SK-N-SH (cell line): ENCODE data around the gene PSD2. TPM values are rescaled to one million over a fixed set of nuclear protein-coding genes. Genes with fewer than 3 reads are reported as not detected.

Source experiments
- CTCF ChIA-PET: fragments of 300-600, 350-600 bp; formaldehyde crosslinking; extraction: SDS; loops from one replicate; lab custom pipeline; 2021; lab: Yijun Ruan, JAX
- POLR2A ChIA-PET: fragments of 350-600 bp; sonication (Branson Sonifier 250); formaldehyde crosslinking; extraction: SDS; loops from one replicate; lab custom pipeline; 2020; ENCODE audit warnings: antibody characterized with exemption, inconsistent platforms; lab: Yijun Ruan, JAX
- DNase-seq: peaks from one replicate; pipeline ENCODE4 v3.0.0; 2012
- H2AFZ ChIP-seq: fragments of 200-600 bp; sonication (generic); 2 replicates; pipeline ENCODE4 v1.8.1; 2016; ENCODE audit warnings: antibody characterized with exemption, mild to moderate bottlenecking, low read depth
- H3F3A ChIP-seq: fragments of 200-600 bp; sonication (generic); replicated peaks from 2 replicates; pipeline ENCODE3; 2016; ENCODE audit warnings: antibody characterized with exemption, mild to moderate bottlenecking; ENCODE audit not compliant: insufficient read depth
- H3K27ac ChIP-seq, 2 experiments: fragments of 200-500 bp in 1 of 2; fragments of 200-600 bp in 1 of 2; sonication (Bioruptor generic) in 1 of 2; sonication (generic), shearing (Covaris generic) in 1 of 2; 2 replicates each; pipeline versions ENCODE4 v1.5.1 to v1.6.1; 2014 to 2016; ENCODE audit warnings: low read depth in 2 of 2, inconsistent platforms in 1 of 2, low read length in 1 of 2, mild to moderate bottlenecking in 1 of 2, mixed read lengths in 1 of 2
- H3K27me3 ChIP-seq: fragments of 200-600 bp; sonication (generic), shearing (Covaris generic); 2 replicates; pipeline ENCODE4 v1.6.1; 2016; ENCODE audit warnings: mixed run types; ENCODE audit not compliant: insufficient read depth
- H3K36me3 ChIP-seq, 2 experiments: fragments of 200-500 bp in 1 of 2; fragments of 200-600 bp in 1 of 2; sonication (Bioruptor generic) in 1 of 2; sonication (generic) in 1 of 2; replicated peaks in 1 of 2; 2 replicates each; pipeline versions ENCODE3 to v1.5.1; 2014 to 2016; ENCODE audit warnings: low read length in 1 of 2, mild to moderate bottlenecking in 1 of 2; ENCODE audit not compliant: insufficient read depth in 2 of 2, control insufficient read depth in 1 of 2
- H3K4me1 ChIP-seq, 2 experiments: fragments of 200-500 bp in 1 of 2; fragments of 200-600 bp in 1 of 2; sonication (Bioruptor generic) in 1 of 2; sonication (generic), shearing (Covaris generic) in 1 of 2; 2 replicates each; pipeline versions ENCODE4 v1.5.1 to v1.6.1; 2014 to 2016; ENCODE audit warnings: low read depth in 1 of 2, low read length in 1 of 2, mixed run types in 1 of 2; ENCODE audit not compliant: insufficient read depth in 2 of 2, control insufficient read depth in 1 of 2
- H3K4me2 ChIP-seq: fragments of 200-600 bp; sonication (generic), shearing (Covaris generic); 2 replicates; pipeline ENCODE4 v1.6.1; 2017; ENCODE audit warnings: mixed run types
- H3K4me3 ChIP-seq, 2 experiments: fragments of 200-500 bp in 1 of 2; fragments of 200-600 bp in 1 of 2; sonication (Bioruptor generic) in 1 of 2; sonication (generic), shearing (Covaris generic) in 1 of 2; 2 replicates each; pipeline versions ENCODE4 v1.5.1 to v1.8.1; 2014 to 2016; ENCODE audit warnings: low read depth in 2 of 2, inconsistent platforms in 1 of 2, low read length in 1 of 2, mild to moderate bottlenecking in 1 of 2, mixed read lengths in 1 of 2, moderate library complexity in 1 of 2
- H3K79me2 ChIP-seq: fragments of 200-600 bp; sonication (generic); 2 replicates; pipeline ENCODE4 v1.8.1; 2017; ENCODE audit warnings: mild to moderate bottlenecking; ENCODE audit not compliant: insufficient read depth
- H3K9ac ChIP-seq: fragments of 200-600 bp; sonication (generic); 2 replicates; pipeline ENCODE4 v1.6.1; 2017; ENCODE audit warnings: mixed run types
- H3K9me2 ChIP-seq: fragments of 200-600 bp; sonication (generic); 2 replicates; pipeline ENCODE4 v1.6.1; 2017; ENCODE audit warnings: mixed run types
- H3K9me3 ChIP-seq: fragments of 200-600 bp; sonication (generic); 2 replicates; pipeline ENCODE4 v1.6.1; 2017; ENCODE audit warnings: mixed run types, mild to moderate bottlenecking, moderate library complexity
- H4K20me1 ChIP-seq: fragments of 200-600 bp; sonication (generic); 2 replicates; pipeline ENCODE4 v1.6.1; 2017; ENCODE audit warnings: mild to moderate bottlenecking, mixed run types; ENCODE audit not compliant: insufficient read depth
- FOSL2 ChIP-seq: IDR thresholded peaks from 2 replicates; pipeline ENCODE4 v1.4.0; 2012; ENCODE audit warnings: low read depth, mild to moderate bottlenecking, moderate library complexity, borderline replicate concordance
- FOXJ3 ChIP-seq: sonication (generic); formaldehyde crosslinking; IDR thresholded peaks from 2 replicates; pipeline ENCODE4 v1.5.1; 2020; ENCODE audit warnings: mild to moderate bottlenecking, missing genetic modification reagents
- JUND ChIP-seq: IDR thresholded peaks from 2 replicates; pipeline ENCODE4 v1.4.0; 2012
- MEF2A ChIP-seq: IDR thresholded peaks from 2 replicates; pipeline ENCODE4 v1.4.0; 2012; ENCODE audit warnings: low read depth, borderline replicate concordance
- NRF1 ChIP-seq: IDR thresholded peaks from 2 replicates; pipeline ENCODE4 v1.6.1; 2012; ENCODE audit warnings: low read depth, mild to moderate bottlenecking, low read length
- POLR2AphosphoS5 ChIP-seq: IDR thresholded peaks from 2 replicates; pipeline ENCODE4 v1.6.1; 2012; ENCODE audit warnings: low read depth, low read length
- RAD21 ChIP-seq: IDR thresholded peaks from 2 replicates; pipeline ENCODE4 v1.6.1; 2012; ENCODE audit warnings: mild to moderate bottlenecking, low read length
- RCOR1 ChIP-seq: fragments of 150-350 bp; IDR thresholded peaks from 2 replicates; pipeline ENCODE4 v1.6.1; 2017; ENCODE audit warnings: antibody characterized with exemption, low read length
- RFX5 ChIP-seq: IDR thresholded peaks from 2 replicates; pipeline ENCODE4 v1.6.1; 2012; ENCODE audit warnings: mild to moderate bottlenecking, improper control_type of control experiment, low read length
- RXRA ChIP-seq: IDR thresholded peaks from 2 replicates; pipeline ENCODE4 v1.4.0; 2012; ENCODE audit warnings: low read depth, mild to moderate bottlenecking, borderline replicate concordance
- SIN3A ChIP-seq: IDR thresholded peaks from 2 replicates; pipeline ENCODE4 v1.6.1; 2012; ENCODE audit warnings: low read depth, mild to moderate bottlenecking, low read length, moderate library complexity, borderline replicate concordance
- TAF1 ChIP-seq: IDR thresholded peaks from 2 replicates; pipeline ENCODE4 v1.6.1; 2012; ENCODE audit warnings: low read depth, mild to moderate bottlenecking, low read length, moderate library complexity, borderline replicate concordance
- WGBS: methylation state at CpG from one replicate; pipeline ENCODE4 v1.1.6; 2017; ENCODE audit warnings: low lambda C conversion rate; 5-methylcytosine and 5-hydroxymethylcytosine counted together
- polyA plus RNA-seq, 3 experiments: library from polyadenylated mRNA; depleted of rRNA; stranded (reverse); fragments of >200 nt; gene quantifications; 2 replicates each; pipeline ENCODE4 v1.2.3, GENCODE V29; 2012
- TF ChIP-seq, protein P1 (sequence below): IDR thresholded peaks from 2 replicates; pipeline ENCODE4 v1.4.0; 2012; ENCODE audit warnings: low read depth
- TF ChIP-seq, protein P2 (sequence below): fragments of 200-600 bp; sonication (generic); IDR thresholded peaks from 2 replicates; pipeline ENCODE4 v1.6.1; 2017; ENCODE audit warnings: antibody characterized with exemption, mild to moderate bottlenecking, moderate library complexity
- TF ChIP-seq, protein P3 (sequence below): fragments of 150-350 bp; IDR thresholded peaks from 2 replicates; pipeline ENCODE4 v1.6.1; 2016; ENCODE audit warnings: mild to moderate bottlenecking, low read depth, low read length
- TF ChIP-seq, protein P4 (sequence below): IDR thresholded peaks from 2 replicates; pipeline ENCODE4; 2012

Gene PSD2
- polyA plus RNA-seq, 1 of the 3 experiments (the other 2 are of a cell fraction), result 0.15 TPM

DNA sequence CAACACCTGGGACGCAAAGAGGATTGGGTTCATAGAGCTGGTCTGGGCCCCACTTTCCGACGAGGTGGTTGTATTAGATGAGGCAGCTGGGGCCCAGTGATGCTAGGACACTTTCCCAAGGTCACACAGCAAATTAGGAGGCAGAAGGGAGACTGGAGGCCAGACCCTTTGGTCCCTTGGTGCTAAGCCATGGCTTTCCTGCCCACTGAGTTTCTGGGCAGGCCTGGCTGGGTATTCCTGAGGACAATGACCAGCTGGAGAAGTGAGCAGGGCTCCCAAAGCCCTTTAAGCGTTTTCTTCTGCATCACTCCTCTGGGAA lies 66.2 kb downstream of the PSD2 start:
- no peak for DNase-seq
- no peaks in the 10 kb centered on the region for H3K79me2 ChIP-seq
- no peak overlapping the region for H3K4me3 ChIP-seq
- no peak overlapping the region for H3K4me2 ChIP-seq
- POLR2A ChIA-PET, result no interaction called here
- H3K4me1 ChIP-seq, result peaks cover 0 to 2% of the 10 kb centered on the region in 2 experiments; a peak in 1 of 4 replicates
- no peaks in the 10 kb centered on the region for H4K20me1 ChIP-seq
- H3K9ac ChIP-seq, result no peak overlapping the region
- CTCF ChIA-PET, result interaction anchor here (0.8 to 17.2 kb wide), 11 partner anchors 9 to 139 kb away, joined by 3 to 225 read pairs (median 8); no protein-coding TSS in a partner anchor
- H3K9me3 ChIP-seq, result no peaks in the 10 kb centered on the region
- H3K27me3 ChIP-seq, result no peaks in the 10 kb centered on the region
- H3F3A ChIP-seq, result no peaks in the 10 kb centered on the region
- no peaks in the 10 kb centered on the region for H3K36me3 ChIP-seq
- H3K27ac ChIP-seq, result no peak overlapping the region
- no peak overlapping the region for H2AFZ ChIP-seq
- no peaks in the 10 kb centered on the region for H3K9me2 ChIP-seq
- 90% methylated on average over 4 of the region's 4 CpGs for WGBS
- no peak for TF ChIP-seq SIN3A
- TF ChIP-seq RCOR1, result no peak
- TF ChIP-seq TAF1, result no peak
- no peak for TF ChIP-seq FOSL2
- TF ChIP-seq JUND, result no peak
- TF ChIP-seq NRF1, result no peak
- TF ChIP-seq, protein P1, sequence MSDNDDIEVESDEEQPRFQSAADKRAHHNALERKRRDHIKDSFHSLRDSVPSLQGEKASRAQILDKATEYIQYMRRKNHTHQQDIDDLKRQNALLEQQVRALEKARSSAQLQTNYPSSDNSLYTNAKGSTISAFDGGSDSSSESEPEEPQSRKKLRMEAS, result no peak
- TF ChIP-seq MEF2A, result no peak
- TF ChIP-seq RFX5, result no peak
- no peak for TF ChIP-seq POLR2AphosphoS5
- TF ChIP-seq FOXJ3 (CRISPR knock-in tag), result no peak
- TF ChIP-seq, protein P2, sequence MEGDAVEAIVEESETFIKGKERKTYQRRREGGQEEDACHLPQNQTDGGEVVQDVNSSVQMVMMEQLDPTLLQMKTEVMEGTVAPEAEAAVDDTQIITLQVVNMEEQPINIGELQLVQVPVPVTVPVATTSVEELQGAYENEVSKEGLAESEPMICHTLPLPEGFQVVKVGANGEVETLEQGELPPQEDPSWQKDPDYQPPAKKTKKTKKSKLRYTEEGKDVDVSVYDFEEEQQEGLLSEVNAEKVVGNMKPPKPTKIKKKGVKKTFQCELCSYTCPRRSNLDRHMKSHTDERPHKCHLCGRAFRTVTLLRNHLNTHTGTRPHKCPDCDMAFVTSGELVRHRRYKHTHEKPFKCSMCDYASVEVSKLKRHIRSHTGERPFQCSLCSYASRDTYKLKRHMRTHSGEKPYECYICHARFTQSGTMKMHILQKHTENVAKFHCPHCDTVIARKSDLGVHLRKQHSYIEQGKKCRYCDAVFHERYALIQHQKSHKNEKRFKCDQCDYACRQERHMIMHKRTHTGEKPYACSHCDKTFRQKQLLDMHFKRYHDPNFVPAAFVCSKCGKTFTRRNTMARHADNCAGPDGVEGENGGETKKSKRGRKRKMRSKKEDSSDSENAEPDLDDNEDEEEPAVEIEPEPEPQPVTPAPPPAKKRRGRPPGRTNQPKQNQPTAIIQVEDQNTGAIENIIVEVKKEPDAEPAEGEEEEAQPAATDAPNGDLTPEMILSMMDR, result no peak
- TF ChIP-seq, protein P3, sequence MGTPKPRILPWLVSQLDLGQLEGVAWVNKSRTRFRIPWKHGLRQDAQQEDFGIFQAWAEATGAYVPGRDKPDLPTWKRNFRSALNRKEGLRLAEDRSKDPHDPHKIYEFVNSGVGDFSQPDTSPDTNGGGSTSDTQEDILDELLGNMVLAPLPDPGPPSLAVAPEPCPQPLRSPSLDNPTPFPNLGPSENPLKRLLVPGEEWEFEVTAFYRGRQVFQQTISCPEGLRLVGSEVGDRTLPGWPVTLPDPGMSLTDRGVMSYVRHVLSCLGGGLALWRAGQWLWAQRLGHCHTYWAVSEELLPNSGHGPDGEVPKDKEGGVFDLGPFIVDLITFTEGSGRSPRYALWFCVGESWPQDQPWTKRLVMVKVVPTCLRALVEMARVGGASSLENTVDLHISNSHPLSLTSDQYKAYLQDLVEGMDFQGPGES, result no peak
- no peak for TF ChIP-seq RAD21
- TF ChIP-seq, protein P4, sequence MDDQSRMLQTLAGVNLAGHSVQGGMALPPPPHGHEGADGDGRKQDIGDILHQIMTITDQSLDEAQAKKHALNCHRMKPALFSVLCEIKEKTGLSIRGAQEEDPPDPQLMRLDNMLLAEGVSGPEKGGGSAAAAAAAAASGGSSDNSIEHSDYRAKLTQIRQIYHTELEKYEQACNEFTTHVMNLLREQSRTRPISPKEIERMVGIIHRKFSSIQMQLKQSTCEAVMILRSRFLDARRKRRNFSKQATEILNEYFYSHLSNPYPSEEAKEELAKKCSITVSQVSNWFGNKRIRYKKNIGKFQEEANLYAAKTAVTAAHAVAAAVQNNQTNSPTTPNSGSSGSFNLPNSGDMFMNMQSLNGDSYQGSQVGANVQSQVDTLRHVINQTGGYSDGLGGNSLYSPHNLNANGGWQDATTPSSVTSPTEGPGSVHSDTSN, result no peak
- TF ChIP-seq RXRA, result no peak
